AG08396 (cell line): Measurements from ENCODE around the gene ABHD8.
A peak's percentile ranks its signal among the peaks of the same experiment; 100 is the strongest.

Source experiments
- DNase-seq: peaks from one replicate; pipeline ENCODE4 v3.0.0; 2012; ENCODE audit warnings: low spot score, mixed read lengths

ABHD8 gene

DNA sequence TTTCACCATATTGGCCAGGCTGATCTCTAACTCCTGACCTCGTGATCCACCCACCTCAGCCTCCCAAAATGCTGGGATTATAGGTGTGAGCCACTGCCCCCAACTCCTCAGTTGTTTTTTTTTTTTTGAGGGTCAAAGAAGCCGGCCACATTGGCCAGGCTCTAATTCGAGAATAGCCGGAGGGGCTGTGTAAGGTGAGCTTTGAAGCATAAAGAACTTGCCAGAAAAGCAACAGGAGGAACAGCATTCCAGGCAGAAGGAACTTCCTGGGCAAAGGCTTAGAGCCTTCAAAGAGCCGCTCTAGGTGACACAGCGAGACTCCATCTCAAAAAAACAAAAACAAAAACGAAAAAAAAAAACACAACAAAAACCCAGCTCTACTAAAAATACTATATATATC, 37.2 kb downstream of the ABHD8 start:
- no peak for DNase-seq

GRCh38 chr19:17264641-17264979, 38.6 kb downstream of the ABHD8 start, which contains the start of gene USHBP1:
TSS of gene USHBP1 (minus strand) at chr19:17264745. CDS start at chr19:17264299, 446 bp downstream.
- no peak for DNase-seq

DNA sequence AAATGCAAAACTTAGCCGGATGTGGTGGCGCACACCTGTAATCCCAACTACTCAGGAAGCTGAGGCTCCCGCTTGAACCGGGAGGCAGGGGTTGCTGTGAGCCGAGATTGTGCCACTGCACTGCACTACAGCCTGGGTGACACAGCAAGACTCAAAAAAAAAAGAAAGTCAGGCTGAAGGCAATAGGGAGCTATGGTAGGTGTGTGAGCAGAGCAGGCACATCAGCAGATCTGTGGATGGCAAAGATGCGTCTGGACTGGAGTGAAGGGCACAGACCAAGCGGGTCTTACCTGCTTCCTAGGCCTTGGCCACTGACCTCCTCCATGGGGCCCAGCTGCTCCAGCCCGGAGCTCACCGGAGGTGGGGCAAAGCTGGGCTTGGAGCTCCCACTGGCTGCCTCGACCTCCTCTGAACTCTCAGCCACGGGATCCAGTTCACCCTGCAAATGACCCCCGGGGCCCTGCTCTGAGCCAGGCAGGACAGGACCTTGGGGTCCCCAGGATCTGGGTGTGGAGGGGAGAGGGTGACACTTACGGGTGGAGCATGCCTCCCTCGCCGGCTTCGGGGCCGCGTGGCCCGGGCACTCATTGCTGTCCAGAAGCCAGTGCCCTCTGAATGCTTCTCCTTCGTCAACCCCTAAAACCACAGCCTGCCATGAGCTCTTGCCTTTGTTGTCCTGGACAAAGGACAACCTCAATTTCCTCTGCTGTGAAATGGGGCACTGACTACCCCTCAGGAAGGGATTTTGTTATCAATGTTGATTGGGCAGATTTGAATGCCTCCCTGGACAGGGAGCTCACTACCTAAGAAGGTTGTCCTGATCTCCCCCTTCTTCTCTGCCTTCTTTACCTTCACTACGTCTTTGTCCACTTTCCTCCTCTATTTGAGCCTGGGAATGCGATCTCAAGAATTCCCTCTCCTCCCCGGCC, 39.2 kb downstream of the ABHD8 start:
- DNase-seq: no peak

DNA sequence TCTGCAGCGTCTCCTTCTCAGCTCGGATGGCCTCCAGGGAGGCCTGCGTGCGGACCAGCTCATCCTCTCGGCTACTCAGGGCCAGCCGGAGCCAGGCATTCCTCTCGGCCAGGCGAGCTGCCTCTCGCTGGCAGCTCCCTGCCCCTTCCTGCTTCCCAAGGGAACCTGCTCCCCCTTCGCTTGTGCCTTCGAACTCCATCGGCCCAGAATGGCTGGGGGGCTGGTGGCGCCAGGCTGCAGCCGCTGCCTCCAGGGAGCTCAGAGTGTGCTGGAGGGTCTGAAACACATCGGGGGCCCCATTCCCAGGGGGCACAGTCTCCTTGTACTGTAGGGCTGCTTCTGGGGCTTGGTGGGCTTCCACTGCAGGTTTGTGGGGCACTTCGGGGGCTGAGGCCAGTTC, 40.7 kb downstream of the ABHD8 start:
- DNase-seq: no peak

DNA sequence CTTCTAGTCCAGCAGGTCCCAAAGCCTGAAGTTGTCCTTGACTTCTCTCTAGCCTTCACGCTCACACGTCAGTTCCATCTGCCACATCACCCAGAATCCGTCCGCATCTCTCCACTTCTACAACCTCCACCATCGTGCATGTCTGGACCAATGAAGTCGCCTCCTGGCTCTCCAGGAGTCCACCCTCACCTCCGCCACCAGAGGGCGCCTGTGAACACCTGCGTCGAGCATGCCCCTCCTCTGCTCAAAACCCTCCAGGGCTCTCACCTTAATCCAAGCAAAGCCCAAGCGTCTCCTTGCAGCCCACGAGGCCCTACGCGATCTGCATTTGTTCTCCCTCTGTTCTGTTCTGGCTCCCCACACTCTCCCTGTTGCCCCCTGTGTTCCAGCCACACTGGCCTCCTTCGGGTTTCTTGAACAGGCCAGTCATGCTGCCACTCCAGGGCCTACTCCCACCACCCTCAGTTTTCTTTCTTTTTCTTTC, 42.3 kb downstream of the ABHD8 start:
- peak; percentile 87 for DNase-seq

- DNase-seq: no peak
Observed at GRCh38 chr19:17259934-17260333, 43.3 kb downstream of the ABHD8 start.

DNA sequence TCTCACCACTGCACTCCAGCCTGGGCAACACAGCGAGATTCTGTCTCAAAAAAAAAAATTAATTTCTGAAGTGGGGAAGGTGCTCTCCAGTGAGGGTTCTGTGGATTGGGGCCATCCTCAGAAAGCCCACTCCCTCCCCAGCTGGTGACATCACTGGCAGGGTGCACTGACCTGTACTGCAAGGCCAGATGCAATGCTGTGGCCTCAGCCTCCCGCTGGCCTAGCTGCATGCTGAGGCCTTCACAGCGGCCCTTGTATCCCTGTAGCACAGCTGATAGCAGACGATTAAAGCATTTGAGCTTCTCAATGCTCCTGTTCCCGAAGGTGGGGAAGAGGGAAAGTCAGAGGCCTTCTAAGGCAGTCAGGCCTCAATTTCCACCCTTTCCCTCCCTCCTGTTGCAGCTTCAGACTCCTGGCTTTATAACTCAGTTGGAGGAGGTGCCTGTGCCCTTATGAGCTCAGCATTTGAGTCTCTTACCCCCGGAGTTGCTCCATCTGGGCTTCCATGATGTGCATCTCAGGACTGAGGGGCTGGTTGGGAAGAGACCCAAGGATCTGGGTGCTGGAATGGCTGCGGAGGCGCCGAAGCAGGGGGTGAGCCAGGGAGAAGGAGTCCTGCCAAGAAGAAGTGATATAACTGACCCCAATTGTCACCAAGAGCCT, 44.0 kb downstream of the ABHD8 start:
- DNase-seq: no peak

- DNase-seq: no peak
Observed at GRCh38 chr19:17256130-17256529, 47.1 kb downstream of the ABHD8 start.

GRCh38 chr19:17255150-17255621, 48.0 kb downstream of the ABHD8 start:
- DNase-seq: no peak

GRCh38 chr19:17254636-17255035, 48.6 kb downstream of the ABHD8 start:
- no peak for DNase-seq

DNA sequence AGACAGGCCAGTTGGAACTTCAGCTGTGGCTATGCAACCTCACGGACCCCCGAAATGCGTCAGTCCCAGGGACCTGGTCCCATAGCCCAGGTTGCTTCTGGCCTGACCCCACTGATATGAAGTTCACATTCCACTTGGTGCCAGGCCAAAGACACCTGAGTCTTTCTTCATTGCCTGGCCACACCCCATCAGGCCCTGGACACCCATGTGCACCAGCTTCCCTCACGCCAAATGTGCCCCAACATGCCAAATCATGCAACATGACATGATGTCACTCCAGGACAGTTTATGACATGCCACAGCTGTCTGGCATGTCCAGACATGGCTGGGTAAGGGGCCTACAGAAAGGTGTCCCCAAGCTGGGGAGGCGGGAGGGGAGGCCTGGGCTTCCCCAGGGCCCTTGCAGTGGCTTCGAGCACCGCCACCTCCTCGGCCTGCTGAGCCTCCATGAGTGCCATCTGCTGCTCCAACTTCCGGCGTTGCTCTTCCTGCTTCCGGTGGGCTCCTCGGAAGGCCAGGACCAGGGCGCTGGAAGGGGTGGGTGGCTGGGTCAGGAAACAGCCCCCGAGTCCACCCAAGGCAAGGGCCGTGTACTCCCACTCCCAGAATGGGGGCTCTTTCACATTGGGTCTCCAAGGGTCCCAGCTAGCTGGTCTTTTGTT, 53.2 kb downstream of the ABHD8 start:
- no peak for DNase-seq

GRCh38 chr19:17248011-17248776, 55.0 kb downstream of the ABHD8 start:
- no peak for DNase-seq

DNA sequence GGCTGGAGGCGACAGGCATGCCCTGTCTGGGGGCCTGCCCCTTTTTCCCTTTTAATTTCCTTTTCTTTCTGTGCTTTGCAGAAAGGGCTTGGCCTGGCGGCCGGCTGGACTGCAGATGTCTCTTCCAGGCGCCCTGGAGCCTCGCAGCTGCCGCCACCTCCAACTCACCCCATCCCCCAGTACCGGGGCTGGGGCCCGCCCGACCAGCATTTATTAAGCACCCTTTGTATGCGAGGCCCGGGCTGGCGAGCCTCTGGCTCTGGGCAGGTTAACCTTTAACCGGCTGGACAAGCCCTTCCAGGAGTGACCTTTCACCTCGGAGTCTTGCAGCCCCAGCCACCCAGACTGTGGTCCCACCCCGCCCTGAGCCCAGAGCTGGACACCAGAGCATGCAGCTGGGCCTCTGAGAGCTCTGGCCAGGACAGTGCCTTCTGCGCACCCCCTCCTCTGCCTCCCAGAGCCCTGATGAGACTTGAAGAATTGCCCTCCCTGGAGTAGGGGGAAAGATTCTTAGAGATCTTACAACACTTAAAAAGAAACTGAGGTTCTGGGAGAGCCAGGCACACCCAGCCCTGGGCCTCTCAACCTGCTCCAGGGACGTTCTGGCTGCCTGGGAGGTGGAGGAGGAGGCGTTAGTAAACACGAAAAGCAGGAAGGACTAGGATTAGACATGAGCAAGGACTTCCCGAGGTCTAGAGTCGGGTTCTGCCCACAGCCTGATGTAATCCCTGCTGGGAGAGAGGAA, 56.4 kb downstream of the ABHD8 start:
- DNase-seq: no peak

DNA sequence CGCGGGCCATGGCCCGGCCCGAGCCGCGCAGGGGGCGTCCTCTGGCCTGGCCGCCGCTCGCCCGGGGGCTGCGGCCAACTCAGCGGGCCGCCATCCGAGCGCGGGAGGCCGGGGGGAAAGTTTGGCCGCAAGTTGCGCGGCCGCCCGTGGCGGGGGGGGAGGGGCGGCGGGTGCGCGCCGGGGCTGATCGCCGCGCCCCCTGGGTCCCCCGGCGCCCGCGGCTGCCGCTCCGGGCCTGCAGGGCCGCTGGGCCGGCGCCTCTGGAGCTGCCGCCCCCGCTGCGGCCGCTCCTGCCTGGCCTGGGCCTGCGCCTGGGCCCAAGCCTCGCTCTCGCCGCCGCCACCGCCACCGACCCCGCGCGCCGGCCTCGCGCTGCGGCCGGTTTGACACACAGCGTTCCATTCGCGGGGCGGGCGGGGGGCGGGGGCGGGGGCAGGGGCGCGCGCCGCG, 57.7 kb downstream of the ABHD8 start, which contains the start of gene NR2F6:
Gene NR2F6 (minus strand): TSS at position 385 of the 450 bp plus-strand sequence. CDS start 699 bp downstream, outside the sequence.
- DNase-seq: no peak

DNA sequence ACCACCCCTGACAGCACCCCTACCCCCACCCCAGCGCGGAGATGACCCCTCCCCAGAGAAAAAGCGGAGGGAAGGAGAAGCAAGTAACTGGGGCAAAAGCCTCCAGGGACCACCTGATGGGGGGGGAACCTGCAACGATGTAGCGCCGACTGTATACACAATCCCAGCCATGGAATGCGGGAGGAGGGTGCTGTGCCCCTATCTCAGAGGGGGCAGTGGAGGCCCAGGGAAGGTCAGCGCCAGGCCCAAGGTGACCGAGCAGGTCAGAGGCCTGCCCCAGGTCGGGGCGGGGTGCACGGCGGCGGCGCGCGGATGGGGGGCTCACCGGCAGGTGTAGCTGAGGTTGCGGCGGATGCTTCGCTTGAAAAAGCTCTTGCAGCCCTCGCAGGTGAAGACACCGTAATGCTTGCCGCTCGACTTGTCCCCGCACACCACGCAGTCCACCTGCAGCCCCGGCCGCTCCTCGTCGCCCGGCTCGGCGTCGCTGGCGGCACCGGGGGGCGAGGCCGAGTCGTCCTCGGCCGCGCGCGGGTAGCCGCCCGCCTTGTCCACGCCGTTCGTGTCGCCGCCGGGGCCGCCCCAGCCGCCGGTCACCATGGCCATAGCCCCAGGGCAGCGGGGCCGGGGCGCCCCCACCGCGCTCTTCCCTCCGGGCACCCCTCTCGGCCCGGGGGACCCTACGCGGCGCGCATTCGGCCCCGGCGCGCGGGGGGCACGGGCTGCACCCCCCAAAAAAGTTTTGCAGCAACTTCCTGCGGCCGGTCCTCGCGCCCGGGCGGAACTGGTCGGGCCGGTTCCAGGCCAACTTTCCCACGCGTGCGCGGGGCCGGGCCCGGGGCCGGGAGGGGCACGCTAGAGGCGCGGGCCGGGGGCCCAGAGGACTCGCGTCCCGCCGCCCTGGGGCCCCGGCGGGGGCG, 58.3 kb downstream of the ABHD8 start:
- peak; percentile 45 for DNase-seq

GRCh38 chr19:17243830-17244617, 59.2 kb downstream of the ABHD8 start:
- DNase-seq: peak; percentile 71

GRCh38 chr19:17243211-17243829, 59.9 kb downstream of the ABHD8 start:
- no peak for DNase-seq

GRCh38 chr19:17242431-17243208, 60.6 kb downstream of the ABHD8 start:
- no peak for DNase-seq
